HUDEP-2 (cell line): ENCODE data around the gene LRRC3B.
"Not testable (repeated sequence)": the region's sequence is repeated elsewhere in the genome, so short reads cannot be mapped to it uniquely, and the experiment has no call there.

Experiments
- DNase-seq, 76 experiments: peaks; one replicate each; lab custom pipeline; 2025; ENCODE audit not compliant: unreplicated experiment in 76 of 76; lab: John Stamatoyannopoulos, UW

The LRRC3B gene

GRCh38 chr3:26622621-26623418, at the start of gene LRRC3B:
LRRC3B (plus strand) TSS chr3:26622772; CDS start chr3:26709673, 86,901 bp downstream.
- peak in 2 of 76 experiments; percentile 1 to 7 for DNase-seq

- no peak for DNase-seq
Observed at GRCh38 chr3:26574766-26575165, 47.8 kb upstream of the LRRC3B start.

- no peak for DNase-seq
Observed at GRCh38 chr3:26579116-26579515, 43.5 kb upstream of the LRRC3B start.

GRCh38 chr3:26587571-26587970, 35.0 kb upstream of the LRRC3B start:
- no peak for DNase-seq

DNA sequence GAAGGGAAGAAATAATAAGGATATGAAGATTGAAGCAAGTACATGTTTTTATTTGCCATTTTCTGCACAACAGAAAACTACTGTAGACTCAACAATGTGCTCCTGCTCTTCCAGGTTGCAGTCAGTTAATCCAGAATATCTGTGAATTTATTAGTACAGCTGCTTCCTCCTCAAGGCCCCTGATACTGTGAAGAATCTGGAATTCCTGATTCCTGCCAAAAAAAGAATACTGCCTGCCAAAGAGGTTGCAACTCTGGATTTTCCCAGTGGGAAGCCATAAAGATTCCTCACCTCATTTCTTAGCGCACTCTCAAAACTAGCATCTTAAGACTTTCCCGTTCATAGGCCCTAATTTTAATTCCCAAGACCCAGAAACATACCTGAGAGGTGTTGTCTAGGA, 33.6 kb upstream of the LRRC3B start:
- DNase-seq, result no peak

GRCh38 chr3:26589678-26590077, 32.9 kb upstream of the LRRC3B start:
- DNase-seq, result no peak

DNA sequence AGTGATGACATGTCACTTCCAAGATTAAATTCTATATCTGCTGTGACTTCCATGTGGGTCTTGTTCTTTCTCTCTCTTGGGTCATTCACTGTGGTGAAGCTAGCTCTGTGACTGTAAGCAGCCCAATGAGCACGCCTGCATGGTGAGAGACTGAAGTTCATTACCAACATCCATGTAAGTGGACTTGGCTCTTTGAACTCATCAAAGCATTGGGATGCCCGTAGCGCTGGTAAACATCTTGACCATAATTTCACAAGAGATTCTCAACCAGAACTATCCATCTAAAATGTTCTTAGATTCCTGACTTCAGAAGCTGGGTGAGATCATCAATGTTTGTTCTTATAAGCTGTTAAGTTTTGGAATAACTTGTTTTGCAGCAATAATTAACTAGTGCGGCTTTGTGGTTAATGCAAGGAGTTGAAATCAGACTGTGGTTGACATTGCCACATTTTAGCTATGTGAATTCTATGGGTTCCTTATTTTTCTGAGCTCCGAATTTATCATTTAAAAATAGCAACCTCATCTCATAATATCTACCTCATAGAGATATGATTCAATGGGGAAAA, 31.6 kb upstream of the LRRC3B start:
- DNase-seq, result no peak

- no peak for DNase-seq
Observed at GRCh38 chr3:26591926-26592325, 30.6 kb upstream of the LRRC3B start.

GRCh38 chr3:26592451-26592850, 30.1 kb upstream of the LRRC3B start:
- no peak for DNase-seq

GRCh38 chr3:26596335-26596734, 26.2 kb upstream of the LRRC3B start:
- peak in 24 of 76 experiments; percentile 1 to 65 (median 36) for DNase-seq

- DNase-seq, result not testable (repeated sequence)
Observed at GRCh38 chr3:26603311-26603710, 19.3 kb upstream of the LRRC3B start.

DNA sequence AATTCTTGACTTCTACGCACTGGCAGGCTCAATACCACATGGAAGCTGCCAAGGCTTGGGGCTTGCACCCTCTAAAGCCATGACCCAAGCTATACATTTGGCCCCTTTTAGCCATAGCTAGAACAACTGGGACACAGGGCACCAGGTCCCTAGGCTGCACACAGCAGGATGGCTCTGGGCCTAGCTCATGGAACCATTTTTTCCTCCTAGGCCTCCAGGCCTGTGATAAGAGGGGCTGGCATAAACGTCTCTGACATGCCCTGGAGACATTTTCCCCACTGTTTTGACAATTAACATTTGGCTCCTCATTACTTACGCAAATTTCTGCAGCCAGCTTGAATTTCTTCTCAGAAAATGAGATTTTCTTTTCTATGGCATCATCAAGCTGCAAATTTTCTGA, 18.8 kb upstream of the LRRC3B start:
- not testable (repeated sequence) for DNase-seq

DNA sequence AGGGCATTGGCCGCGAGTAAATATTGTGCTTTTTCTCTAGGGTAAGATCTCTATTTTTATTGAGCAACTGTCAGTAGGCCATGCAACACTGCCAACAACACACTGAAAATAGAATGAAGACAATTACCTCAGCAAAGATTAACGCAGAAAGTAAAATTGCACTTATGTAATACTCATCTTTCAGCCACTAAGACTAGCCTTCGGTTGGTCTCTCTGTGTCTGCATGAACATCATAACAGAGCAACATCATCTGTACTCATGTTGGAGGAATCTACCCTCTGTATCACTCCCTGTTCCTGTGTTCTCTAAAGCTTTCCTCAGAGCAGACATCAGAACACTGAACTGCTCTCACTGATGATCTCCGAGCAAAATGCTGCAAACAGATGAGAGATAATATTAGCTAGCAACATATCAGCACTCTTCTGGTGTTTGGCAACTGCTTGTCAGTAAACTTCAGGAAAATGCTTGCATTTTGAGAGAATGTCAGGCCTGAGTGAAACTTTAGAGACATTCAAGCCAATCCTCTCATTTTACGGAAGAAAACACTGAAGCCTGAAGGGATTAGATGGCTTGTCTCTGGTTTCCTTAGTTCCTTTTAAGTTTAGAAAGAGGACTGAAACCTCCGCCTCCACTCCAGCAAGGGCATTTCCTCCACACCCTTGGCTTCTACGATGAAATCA, 8.4 kb upstream of the LRRC3B start:
- no peak for DNase-seq

GRCh38 chr3:26621176-26621575, 1.4 kb upstream of the LRRC3B start:
- DNase-seq, result no peak

DNA sequence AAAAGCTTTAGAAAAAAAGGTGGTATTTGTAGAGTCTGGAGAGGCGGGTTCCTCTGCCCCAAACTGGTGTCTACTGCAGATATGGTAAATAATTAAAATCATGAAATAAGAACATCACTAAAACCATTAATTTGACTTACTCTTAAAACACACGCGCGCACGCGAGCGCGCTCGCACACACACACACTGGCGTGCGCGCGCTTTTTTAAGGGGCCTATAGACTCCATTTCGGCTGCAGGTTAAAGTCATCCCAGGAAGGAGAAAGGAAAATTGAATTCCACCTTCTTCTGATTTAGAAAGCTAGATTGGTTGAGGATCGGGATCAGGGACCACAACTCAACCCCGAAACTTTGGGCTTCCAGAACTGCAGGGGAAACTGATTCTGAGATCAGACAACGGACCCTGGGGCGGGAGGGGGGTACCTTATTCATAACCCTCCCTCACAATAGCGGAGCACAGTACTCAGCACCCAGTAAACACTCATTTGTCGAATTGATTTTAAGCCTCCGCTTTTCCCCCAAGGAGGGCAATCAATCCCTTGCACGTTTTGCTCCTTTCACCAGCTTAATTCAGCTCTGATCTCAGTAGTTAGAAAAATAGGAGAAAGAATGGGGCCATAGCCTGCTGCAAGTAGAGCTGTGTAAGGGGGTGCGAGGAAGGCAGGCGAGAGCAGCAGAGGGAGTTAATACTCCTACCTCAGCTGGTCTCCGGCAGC, 509 bp upstream of the LRRC3B start:
- DNase-seq, result no peak

- DNase-seq, result no peak
Observed at GRCh38 chr3:26623419-26624208, 1.0 kb downstream of the LRRC3B start.

- DNase-seq, result no peak
Observed at GRCh38 chr3:26624209-26624765, 1.7 kb downstream of the LRRC3B start.

GRCh38 chr3:26625187-26625586, 2.6 kb downstream of the LRRC3B start:
- no peak for DNase-seq

- DNase-seq, result no peak
Observed at GRCh38 chr3:26627080-26627479, 4.5 kb downstream of the LRRC3B start.

DNA sequence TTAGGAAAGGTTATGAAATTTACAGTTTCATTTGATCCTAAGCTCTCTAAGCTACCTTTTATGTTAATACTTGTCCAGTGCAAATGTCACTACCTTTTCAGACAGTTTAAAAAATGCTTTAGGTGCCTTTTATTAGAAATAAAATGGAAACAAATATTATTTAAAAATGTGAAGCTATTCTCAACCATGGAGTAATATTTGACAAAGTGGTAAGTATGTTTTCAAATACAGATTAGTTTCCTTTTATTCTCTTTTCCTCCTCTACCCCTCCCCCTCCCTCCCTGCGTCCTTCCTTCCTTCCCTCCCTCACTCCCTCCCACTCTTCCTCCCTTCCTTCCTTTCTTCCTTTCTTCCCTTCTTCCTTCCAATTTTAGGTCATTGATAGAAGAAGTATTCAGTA, 6.3 kb downstream of the LRRC3B start:
- no peak for DNase-seq
